ENCODE measurements around the gene APBB2. TPM values are rescaled to one million over a fixed set of nuclear protein-coding genes. Genes with fewer than 3 reads are reported as not detected.

The APBB2 gene
- total RNA-seq, 4 donors from 2014 or later, result 51.7 to 75.9 (median 71.1) TPM

GRCh38 chr4:41135801-41136200 lies 78.5 kb downstream of the APBB2 start:
- intact Hi-C loops (cut with DNase I), result no loop called here
- H3K27me3 ChIP-seq, result no peaks in the 10 kb centered on the region
- TF ChIP-seq POLR2A (IDR thresholded peaks at IDR 0.05; ENCODE audit: low read depth), result no peak
- no peak for TF ChIP-seq EP300 (IDR thresholded peaks at IDR 0.05)
- no peak for TF ChIP-seq POLR2AphosphoS5 (IDR thresholded peaks at IDR 0.05)
- TF ChIP-seq CTCF (IDR thresholded peaks at IDR 0.05), result no peak
- no peaks in the 10 kb centered on the region for H3K9me3 ChIP-seq
- peaks cover 3 to 19% (median 17%) of the 10 kb centered on the region in 4 donors for H3K4me1 ChIP-seq
- no peak overlapping the region for H3K4me3 ChIP-seq
- DNase-seq (ENCODE audit: extremely low spot score), result no peak
- no peak overlapping the region for H3K27ac ChIP-seq (replicated peaks in 1 of 4)
- no peaks in the 10 kb centered on the region for H3K36me3 ChIP-seq
- 63% methylated on average over 2 of the region's 2 CpGs for WGBS

- no peak for DNase-seq (ENCODE audit: extremely low spot score)
- WGBS, result 73% methylated on average over 2 of the region's 2 CpGs
- TF ChIP-seq POLR2A (IDR thresholded peaks at IDR 0.05; ENCODE audit: low read depth), result no peak
- TF ChIP-seq POLR2AphosphoS5 (IDR thresholded peaks at IDR 0.05), result no peak
- no peak for TF ChIP-seq CTCF (IDR thresholded peaks at IDR 0.05)
- no peak for TF ChIP-seq EP300 (IDR thresholded peaks at IDR 0.05)
- intact Hi-C loops (cut with DNase I), result no loop called here
- H3K4me3 ChIP-seq, result no peak overlapping the region
- H3K27me3 ChIP-seq, result no peaks in the 10 kb centered on the region
- H3K9me3 ChIP-seq, result no peaks in the 10 kb centered on the region
- H3K36me3 ChIP-seq, result no peaks in the 10 kb centered on the region
- peaks cover 3 to 19% (median 17%) of the 10 kb centered on the region in 4 donors for H3K4me1 ChIP-seq
- H3K27ac ChIP-seq (replicated peaks in 1 of 4), result no peak overlapping the region
Observed at GRCh38 chr4:41134581-41134980, 79.8 kb downstream of the APBB2 start.

- Histone ChIP-seq H3K4me3 (no peak overlapping the region), H3K27me3 (no peaks in the 10 kb centered on the region), H3K4me1 (peaks cover 3 to 19% (median 17%) of the 10 kb centered on the region in 4 donors), H3K27ac (replicated peaks in 1 of 4) (no peak overlapping the region), H3K9me3 (no peaks in the 10 kb centered on the region), H3K36me3 (no peaks in the 10 kb centered on the region)
- TF ChIP-seq POLR2AphosphoS5 (IDR thresholded peaks at IDR 0.05), result no peak
- WGBS, result 72% methylated on average over 3 of the region's 3 CpGs
- DNase-seq (ENCODE audit: extremely low spot score), result no peak
- intact Hi-C loops (cut with DNase I), result no loop called here
Observed at GRCh38 chr4:41133454-41134018, 80.8 kb downstream of the APBB2 start.

GRCh38 chr4:41132055-41132683 lies 82.2 kb downstream of the APBB2 start:
- H3K4me3 ChIP-seq, result no peak overlapping the region
- no peaks in the 10 kb centered on the region for H3K27me3 ChIP-seq
- no peak for DNase-seq (ENCODE audit: extremely low spot score)
- no peaks in the 10 kb centered on the region for H3K9me3 ChIP-seq
- 89% methylated on average over 2 of the region's 2 CpGs for WGBS
- H3K36me3 ChIP-seq, result no peaks in the 10 kb centered on the region
- intact Hi-C loops (cut with DNase I), result no loop called here
- H3K4me1 ChIP-seq, result peaks cover 3 to 19% (median 17%) of the 10 kb centered on the region in 4 donors
- TF ChIP-seq POLR2A (IDR thresholded peaks at IDR 0.05; ENCODE audit: low read depth) (no peak), POLR2AphosphoS5 (IDR thresholded peaks at IDR 0.05) (no peak), CTCF (IDR thresholded peaks at IDR 0.05) (no peak), EP300 (IDR thresholded peaks at IDR 0.05) (no peak)
- no peak overlapping the region for H3K27ac ChIP-seq (replicated peaks in 1 of 4)

GRCh38 chr4:41129936-41130440 lies 84.4 kb downstream of the APBB2 start:
- H3K4me3 ChIP-seq, result no peak overlapping the region
- no peak for DNase-seq (ENCODE audit: extremely low spot score)
- no peak overlapping the region for H3K27ac ChIP-seq (replicated peaks in 1 of 4)
- intact Hi-C loops (cut with DNase I), result no loop called here
- H3K36me3 ChIP-seq, result no peaks in the 10 kb centered on the region
- H3K27me3 ChIP-seq, result no peaks in the 10 kb centered on the region
- peaks cover 3 to 33% (median 24%) of the 10 kb centered on the region in 4 donors for H3K4me1 ChIP-seq
- 82% methylated on average over 6 of the region's 6 CpGs for whole genome bisulfite sequencing
- H3K9me3 ChIP-seq, result no peaks in the 10 kb centered on the region
- no peak for TF ChIP-seq POLR2A (IDR thresholded peaks at IDR 0.05; ENCODE audit: low read depth)
- no peak for TF ChIP-seq EP300 (IDR thresholded peaks at IDR 0.05)
- no peak for TF ChIP-seq POLR2AphosphoS5 (IDR thresholded peaks at IDR 0.05)
- no peak for TF ChIP-seq CTCF (IDR thresholded peaks at IDR 0.05)

Measured in esophagus muscularis mucosa (tissue), 4 donors.